NCI-H1105 (cell line): ENCODE results near the gene LGR6.
"Not testable (repeated sequence)": the region's sequence is repeated elsewhere in the genome, so short reads cannot be mapped to it uniquely, and the experiment has no call there.

Experiments used
- DNase-seq: peaks from one replicate; lab custom pipeline; 2025; lab: John Stamatoyannopoulos, UW

Gene LGR6

DNA sequence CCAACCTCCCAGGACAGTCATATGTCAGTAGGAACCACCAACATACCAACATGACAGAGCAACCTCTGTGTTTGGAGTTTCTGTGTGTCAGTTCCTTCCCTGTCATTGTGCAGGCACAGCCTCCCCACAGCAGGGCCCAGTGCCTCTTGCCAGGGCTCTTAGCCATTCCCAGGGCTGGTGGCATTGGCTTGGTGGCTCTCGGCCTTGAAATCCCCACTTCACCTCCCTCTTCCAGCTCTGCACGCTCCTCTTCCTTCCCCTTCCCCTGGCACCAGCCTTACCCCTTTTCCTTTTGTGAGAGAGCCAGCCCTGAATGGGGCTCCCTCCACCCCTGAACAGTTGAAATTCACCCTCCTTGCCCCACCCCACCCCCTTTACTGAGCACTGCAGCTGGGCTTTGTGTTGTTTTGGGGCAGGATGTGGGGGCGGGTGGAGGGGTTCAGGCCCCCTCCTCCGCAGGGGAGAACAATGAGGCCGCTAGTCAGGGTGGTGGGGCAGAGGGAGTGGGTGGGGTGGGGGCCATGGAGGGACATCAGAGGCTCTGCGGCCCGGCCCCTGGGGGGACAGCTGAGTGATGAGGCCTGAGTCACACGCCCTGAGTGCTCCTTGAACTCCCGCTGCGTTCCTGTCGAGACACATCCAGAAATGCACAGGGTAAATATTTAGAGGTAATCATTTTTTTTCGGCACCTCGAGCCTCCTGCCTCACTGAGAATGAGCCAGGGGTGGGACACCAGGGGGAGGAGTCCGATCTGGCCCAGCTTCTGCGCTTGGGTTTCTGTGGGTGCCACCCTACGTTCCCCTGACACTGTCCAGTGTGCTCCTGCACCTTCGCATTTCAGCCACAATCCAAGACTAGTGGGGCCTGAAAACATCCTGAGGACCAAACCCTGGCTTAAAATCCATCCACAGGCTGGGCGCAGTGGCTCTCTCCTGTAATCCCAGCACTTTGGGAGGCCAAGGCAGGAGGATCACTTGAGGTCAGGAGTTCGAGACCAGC lies 28.6 kb downstream of the LGR6 start:
- peak; percentile 11 for DNase-seq

- DNase-seq = no peak
Measured at GRCh38 chr1:202223121-202223860, 29.7 kb downstream of the LGR6 start.

GRCh38 chr1:202224453-202224852 lies 30.9 kb downstream of the LGR6 start:
- no peak for DNase-seq

- no peak for DNase-seq
Measured at GRCh38 chr1:202225131-202225530, 31.5 kb downstream of the LGR6 start.

DNA sequence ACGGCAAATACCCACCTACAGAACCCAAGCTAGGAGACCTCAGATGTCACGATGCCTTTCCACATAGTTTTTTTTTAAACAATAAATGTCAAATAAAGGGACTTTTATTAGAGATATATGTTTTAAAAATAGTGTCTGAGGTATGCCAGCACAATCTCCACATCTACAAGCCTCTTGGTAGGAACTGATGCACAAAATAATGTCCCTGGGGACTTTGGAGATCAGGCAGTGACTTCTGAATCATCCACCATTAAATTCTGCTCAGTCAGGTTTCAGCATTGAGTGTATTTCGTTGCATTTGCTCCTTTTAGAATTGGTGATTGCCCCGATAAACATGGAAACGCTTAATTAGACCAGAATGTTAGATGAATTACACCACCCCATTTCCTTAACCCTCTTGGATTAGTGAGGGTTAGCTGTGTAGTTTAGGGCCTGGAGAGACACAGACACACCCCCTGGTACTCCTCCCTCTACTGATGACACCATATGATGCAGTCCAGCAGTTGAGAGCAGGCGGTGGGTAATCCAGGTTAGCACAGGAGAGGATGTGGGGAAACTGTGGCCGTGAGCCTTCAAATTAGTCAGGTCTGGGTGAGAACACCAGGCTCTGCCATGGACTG lies 33.6 kb downstream of the LGR6 start:
- DNase-seq = no peak

GRCh38 chr1:202227997-202228401 lies 34.4 kb downstream of the LGR6 start:
- no peak for DNase-seq

DNA sequence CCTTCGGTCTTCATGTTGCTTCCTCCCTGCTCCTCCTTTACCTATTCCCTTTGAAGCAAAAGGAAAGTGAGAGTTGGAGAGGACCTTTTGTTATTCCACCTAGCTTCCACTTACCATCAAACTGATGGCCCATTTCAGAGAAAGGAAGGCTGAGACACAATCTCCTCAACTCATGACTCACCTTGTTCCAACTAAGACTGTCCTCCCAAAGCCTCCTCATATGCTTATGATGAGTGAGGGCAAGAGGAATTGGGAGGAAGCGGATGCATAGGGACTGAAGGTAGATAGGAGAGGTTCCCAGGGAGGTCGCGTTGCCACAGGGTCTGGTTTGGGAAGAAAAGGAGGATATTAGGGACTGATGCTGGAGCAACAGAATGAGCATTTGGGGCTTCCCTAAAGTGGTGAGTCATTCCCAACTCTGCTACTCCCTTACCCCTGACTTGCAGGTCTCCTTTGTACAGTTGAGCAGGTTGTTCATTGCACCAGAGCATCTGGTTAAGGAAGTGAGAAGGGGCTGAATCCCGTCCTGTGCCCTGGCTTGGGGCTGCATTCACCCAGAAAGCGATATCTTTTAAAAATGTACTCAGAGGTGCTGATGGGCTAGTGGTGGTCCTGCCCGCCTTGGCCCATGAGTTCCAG lies 35.0 kb downstream of the LGR6 start:
- no peak for DNase-seq

DNA sequence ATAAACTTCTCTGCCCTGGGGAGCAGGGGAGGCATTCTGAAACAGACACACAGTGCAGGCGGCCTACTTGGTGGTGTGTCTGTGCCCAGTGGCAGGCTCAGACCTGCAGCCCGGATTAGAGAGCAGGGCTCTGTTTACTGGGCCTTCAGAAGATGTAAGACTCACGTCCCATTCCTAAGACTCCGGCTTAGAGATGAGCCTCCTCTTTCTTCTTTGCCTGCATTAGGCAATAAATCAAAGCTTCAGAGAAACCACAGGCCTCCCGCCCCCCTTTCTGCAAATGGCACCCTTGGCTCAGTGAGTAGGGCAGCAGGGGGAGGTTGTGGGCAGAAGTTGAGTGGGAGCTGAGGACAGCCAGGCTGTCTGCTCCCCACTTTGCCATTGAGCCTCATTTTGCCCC lies 35.8 kb downstream of the LGR6 start:
- no peak for DNase-seq

DNA sequence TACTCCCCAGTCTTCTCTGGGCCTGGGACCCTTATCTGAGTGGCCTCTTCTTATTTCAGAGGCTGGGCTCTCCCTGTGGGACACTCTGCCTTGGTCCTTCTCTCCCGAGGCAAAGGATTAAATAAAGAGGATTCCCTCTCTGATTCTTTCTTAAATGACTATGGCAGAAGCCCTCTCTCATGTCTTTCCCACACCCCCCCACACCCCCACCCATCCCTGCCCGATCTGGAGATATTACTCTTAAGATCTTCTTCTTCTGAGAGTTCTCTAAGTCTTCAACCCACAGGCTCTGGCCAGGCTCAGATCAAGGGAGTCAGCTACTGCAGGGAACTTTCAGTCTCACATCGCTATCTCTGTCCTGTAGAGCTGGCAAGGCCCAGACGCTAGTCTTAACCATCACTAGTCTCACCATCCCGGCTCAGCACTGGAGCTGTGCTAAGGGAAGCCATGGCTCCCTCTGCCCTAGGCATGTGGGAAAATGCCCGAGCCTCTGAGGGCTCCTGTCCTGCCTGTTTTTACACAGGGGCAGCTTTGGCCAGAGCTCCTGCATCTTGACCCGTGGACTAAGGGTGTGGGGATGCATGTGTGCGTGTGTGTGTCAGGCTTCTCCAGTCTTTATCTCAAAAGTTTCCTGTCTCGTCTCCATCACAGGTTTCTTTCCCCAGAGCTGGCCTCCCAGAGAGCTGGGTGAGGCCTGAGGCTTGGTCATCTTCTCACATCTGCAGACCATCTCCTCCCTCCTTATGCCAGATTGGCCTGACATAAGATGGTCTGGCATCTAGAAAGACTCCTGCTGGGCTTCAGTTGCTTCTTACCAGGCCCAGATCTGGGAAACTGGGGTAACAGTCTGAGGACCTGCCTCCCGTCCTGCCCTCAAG lies 36.7 kb downstream of the LGR6 start:
- no peak for DNase-seq

- no peak for DNase-seq
Measured at GRCh38 chr1:202230939-202231645, 37.5 kb downstream of the LGR6 start.

- DNase-seq = no peak
Measured at GRCh38 chr1:202233171-202233570, 39.6 kb downstream of the LGR6 start.

- DNase-seq = no peak
Measured at GRCh38 chr1:202233804-202234203, 40.2 kb downstream of the LGR6 start.

DNA sequence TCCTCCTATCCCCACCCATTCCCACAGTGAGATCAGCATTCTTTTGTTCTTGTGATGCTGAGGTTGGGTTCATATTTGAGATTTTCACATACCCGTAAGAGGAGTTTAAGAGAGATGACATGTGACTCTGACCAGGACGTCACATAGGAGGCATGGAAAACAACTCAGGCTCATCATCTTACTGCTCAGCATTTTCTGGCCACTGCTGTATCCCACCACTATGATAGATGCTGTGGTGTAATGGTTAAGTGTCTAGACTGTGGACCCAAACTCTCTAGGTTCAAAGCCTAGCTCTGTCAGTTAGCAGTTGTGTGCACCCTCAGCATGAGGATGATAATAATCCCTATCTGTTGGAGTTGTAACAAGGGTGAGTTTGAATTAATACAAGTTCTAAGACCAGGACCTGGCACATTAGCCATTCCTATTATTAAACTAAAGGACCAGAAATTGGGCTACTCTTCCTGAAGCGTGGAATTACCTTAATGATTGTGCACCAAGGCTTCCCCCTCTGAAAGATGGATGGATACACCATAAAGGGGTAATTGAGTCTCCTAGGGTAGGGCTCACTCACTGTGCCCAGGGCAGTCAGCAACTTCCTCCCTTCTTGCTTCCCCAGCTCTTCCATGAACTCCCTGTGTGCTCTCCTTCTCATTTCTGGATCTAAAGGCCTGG lies 40.9 kb downstream of the LGR6 start:
- no peak for DNase-seq

GRCh38 chr1:202235003-202235660 lies 41.5 kb downstream of the LGR6 start:
- DNase-seq = no peak

- DNase-seq = peak; percentile 69
Measured at GRCh38 chr1:202235856-202236837, 42.5 kb downstream of the LGR6 start.

DNA sequence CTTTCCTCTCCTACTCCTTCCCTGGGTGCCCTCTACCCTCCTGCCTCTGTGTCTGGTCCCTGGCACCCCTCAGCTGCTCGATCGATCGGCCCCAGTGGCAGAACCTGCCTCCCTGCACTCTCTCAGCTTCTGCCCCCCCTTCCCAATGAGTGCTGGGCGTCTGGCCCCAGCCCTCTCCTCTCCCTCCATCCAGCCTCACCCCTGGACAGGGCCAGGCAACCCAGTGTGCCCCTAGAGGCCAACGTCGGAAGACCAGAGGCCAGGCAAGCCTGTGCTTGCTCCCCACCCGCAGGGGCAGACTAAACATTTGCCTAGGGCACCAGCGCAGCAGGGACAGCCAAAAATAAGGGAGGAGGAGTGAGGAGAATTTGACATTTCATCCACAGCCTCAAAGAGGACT lies 43.5 kb downstream of the LGR6 start:
- DNase-seq = peak; percentile 46

DNA sequence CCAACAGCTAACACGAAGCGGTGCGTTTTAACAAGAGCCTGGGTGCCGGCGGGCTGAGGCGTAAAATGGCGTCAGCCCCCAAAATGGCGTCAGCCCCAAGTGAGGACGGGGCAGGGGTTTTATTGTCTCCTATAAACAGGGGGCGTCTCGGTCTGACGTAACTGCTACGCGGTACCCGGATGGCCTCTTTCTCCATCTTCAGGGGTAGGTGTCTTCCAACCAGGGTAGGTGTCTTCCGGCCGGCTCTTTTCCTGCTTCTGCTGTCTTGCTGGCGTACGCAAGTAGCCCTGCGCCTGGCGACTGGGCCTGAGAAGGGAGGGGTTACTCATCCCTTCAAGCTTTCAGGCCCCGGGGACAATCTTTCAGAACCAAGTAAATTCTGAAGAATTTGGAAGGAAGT lies 45.3 kb downstream of the LGR6 start:
- DNase-seq = no peak

- DNase-seq = not testable (repeated sequence)
Measured at GRCh38 chr1:202240226-202240625, 46.6 kb downstream of the LGR6 start.
